ENCODE measurements around the gene SRXN1. TPM values are rescaled to one million over a fixed set of nuclear protein-coding genes. Genes with fewer than 3 reads are reported as not detected.

The SRXN1 gene
- total and polyA plus RNA-seq, 4 experiments from 2014 or later: 6.9 to 17.2 (median 8.9) TPM

DNA sequence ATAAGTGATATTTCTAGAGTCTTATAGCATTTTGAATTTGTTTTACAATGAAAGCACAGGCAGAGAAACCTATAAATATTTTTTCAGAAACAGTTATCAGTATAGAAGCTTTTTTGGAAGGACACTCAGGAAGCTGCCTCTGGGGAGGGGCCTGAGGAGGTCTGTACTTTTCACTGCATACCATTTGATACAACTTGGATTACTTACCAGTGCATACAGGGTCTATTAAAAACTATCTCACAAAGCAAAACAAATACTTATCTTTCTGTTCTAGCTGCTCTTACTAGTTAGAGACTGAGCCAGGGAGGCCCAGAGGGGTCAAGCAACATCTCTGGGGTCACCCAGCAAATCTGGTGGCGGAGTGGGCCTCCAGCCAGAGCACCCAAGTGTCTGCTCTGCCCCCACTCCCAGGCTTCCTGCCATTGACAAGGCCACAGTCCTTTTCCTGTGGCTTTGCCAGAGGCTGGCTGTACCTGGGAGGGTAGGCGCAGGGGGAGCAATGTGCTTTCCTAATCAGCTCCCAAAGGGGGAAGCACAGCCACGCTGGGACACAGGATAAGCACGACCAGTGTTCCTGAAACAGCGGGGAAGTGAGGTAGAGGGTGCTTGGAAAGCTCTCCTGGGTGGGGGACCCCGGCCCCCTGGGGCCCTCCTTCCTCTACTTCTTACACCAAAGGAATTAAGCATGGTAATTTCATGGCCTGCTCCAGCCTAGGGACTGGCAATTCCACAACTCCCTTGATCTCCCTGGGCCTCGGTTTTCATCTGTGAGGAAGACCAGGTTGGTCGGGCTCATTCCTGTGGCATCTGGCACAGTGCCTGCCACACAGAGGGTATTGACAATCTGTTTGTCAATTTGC lies 50.7 kb downstream of the SRXN1 start:
- ChIA-PET POLR2A (ENCODE audit: partially characterized antibody) (no interaction called here), CTCF (ENCODE audit: partially characterized antibody) (no interaction called here)
- H3K27ac ChIP-seq (ENCODE audit: low read depth, low read length): no peak overlapping the region
- H3K4me3 ChIP-seq (ENCODE audit: low read length in 2 of 2): no peak overlapping the region
- no peaks in the 10 kb centered on the region for H3K27me3 ChIP-seq (ENCODE audit: insufficient read depth, low read length)
- H3K36me3 ChIP-seq (ENCODE audit: insufficient read depth, low read length): no peaks in the 10 kb centered on the region
- Mint-ChIP-seq H3K4me3 (no peak overlapping the region), H3K9me3 (no peaks in the 10 kb centered on the region), H3K4me1 (no peaks in the 10 kb centered on the region), H3K27me3 (peaks cover 8 to 10% of the 10 kb centered on the region in 2 donors), H3K36me3 (no peaks in the 10 kb centered on the region), H3K27ac (no peak overlapping the region)
- intact Hi-C loops (cut with micrococcal nuclease): no loop called here
- H3K9me3 ChIP-seq (ENCODE audit: control insufficient read depth in 1 of 2, low read length in 2 of 2): no peaks in the 10 kb centered on the region
- DNase-seq: no peak
- H3K4me1 ChIP-seq (ENCODE audit: insufficient read depth, low read length): no peaks in the 10 kb centered on the region

DNA sequence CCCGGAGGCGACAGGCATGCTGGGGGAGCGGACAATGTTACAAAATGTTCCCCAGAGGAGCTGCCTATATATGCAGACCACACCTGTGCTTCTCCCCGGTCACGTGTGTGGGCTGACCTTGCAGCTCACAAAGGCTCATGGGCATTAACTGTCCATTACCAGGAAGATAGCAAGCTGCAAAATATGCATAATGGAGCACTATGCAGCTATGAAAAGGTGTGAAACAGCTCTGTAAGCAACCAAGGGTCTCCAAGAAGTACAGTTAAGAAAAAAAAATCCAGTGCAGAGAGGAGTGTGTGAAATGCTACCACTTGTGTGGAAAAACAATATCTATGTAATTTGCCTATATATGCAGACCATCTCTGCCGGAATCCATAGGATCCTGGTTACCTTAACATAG lies 52.3 kb downstream of the SRXN1 start:
- Mint-ChIP-seq H3K4me1 (no peaks in the 10 kb centered on the region), H3K4me3 (no peak overlapping the region), H3K36me3 (no peaks in the 10 kb centered on the region), H3K9me3 (no peaks in the 10 kb centered on the region), H3K27me3 (peaks cover 0 to 4% of the 10 kb centered on the region in 2 donors), H3K27ac (no peak overlapping the region)
- H3K9me3 ChIP-seq (ENCODE audit: control insufficient read depth in 1 of 2, low read length in 2 of 2): no peaks in the 10 kb centered on the region
- DNase-seq: no peak
- no peak overlapping the region for H3K27ac ChIP-seq (ENCODE audit: low read depth, low read length)
- H3K4me3 ChIP-seq (ENCODE audit: low read length in 2 of 2): no peak overlapping the region
- ChIA-PET POLR2A (ENCODE audit: partially characterized antibody) (no interaction called here), CTCF (ENCODE audit: partially characterized antibody) (no interaction called here)
- no peaks in the 10 kb centered on the region for H3K4me1 ChIP-seq (ENCODE audit: insufficient read depth, low read length)
- H3K36me3 ChIP-seq (ENCODE audit: insufficient read depth, low read length): no peaks in the 10 kb centered on the region
- intact Hi-C loops (cut with micrococcal nuclease): no loop called here
- H3K27me3 ChIP-seq (ENCODE audit: insufficient read depth, low read length): no peaks in the 10 kb centered on the region

DNA sequence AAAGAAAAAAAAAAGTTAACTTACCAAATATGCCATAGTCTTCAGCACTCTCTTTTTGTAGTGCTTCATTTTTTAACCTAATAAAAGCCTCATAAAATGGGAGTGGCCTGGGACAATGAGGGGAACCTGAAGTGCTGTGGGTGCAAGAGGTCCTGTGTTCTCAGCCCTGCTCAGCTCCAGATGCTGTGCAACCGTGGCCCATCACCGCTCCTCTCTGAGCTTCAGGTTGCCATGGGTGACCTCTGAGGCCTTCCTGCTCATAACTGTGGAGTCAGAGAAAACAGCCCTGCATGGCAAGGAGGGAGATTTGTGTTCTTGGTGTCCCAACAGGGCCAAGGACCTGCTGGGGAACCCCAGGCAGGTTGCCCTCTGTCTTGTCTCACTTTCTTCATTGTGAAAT lies 52.9 kb downstream of the SRXN1 start:
- H3K27ac Mint-ChIP-seq: no peak overlapping the region
- no peaks in the 10 kb centered on the region for H3K9me3 Mint-ChIP-seq
- peaks cover 2% of the 10 kb centered on the region in 2 donors for H3K27me3 Mint-ChIP-seq
- no peaks in the 10 kb centered on the region for H3K9me3 ChIP-seq (ENCODE audit: control insufficient read depth in 1 of 2, low read length in 2 of 2)
- ChIA-PET POLR2A (ENCODE audit: partially characterized antibody) (no interaction called here), CTCF (ENCODE audit: partially characterized antibody) (no interaction called here)
- no peak overlapping the region for H3K27ac ChIP-seq (ENCODE audit: low read depth, low read length)
- no peaks in the 10 kb centered on the region for H3K36me3 ChIP-seq (ENCODE audit: insufficient read depth, low read length)
- no peak for DNase-seq
- no peak overlapping the region for H3K4me3 Mint-ChIP-seq
- intact Hi-C loops (cut with micrococcal nuclease): no loop called here
- H3K4me1 ChIP-seq (ENCODE audit: insufficient read depth, low read length): no peaks in the 10 kb centered on the region
- H3K4me3 ChIP-seq (ENCODE audit: low read length in 2 of 2): no peak overlapping the region
- no peaks in the 10 kb centered on the region for H3K27me3 ChIP-seq (ENCODE audit: insufficient read depth, low read length)
- no peaks in the 10 kb centered on the region for H3K4me1 Mint-ChIP-seq
- no peaks in the 10 kb centered on the region for H3K36me3 Mint-ChIP-seq

DNA sequence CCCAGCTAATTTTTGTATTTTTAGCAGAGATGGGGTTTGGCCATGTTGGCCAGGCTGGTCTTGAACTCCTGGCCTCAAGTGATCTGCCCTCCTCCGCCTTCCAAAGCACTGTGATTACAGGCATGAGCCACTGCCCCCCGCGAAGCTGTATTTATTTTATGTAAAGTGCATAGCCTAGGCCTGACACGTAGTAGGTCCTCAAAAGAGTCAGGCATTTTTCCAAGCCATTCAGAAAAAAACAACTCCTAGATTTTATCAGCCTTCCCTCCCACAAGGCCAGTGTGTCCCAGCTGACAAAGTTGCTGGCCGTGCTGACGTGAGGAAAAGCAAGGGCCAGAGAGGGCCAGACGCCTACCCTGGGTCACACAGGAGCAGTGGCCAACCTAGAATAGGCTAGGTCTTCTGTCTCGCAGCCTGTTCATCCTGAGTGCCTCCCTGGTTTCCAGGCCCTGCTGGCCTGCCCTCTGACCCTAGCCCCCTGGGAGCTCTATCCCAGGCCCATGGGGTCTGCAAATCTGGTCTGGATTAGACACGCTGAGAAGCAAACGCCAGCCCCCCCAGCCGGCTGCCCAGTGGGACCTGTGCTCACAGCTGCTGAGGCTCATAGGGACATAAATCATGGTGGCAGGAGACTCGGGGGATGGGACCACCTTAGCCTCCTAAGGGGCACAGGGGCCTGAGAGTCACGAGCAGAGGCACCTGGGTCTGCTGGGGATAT lies 54.7 kb downstream of the SRXN1 start:
- POLR2A ChIA-PET (ENCODE audit: partially characterized antibody): no interaction called here
- no peaks in the 10 kb centered on the region for H3K36me3 Mint-ChIP-seq

DNA sequence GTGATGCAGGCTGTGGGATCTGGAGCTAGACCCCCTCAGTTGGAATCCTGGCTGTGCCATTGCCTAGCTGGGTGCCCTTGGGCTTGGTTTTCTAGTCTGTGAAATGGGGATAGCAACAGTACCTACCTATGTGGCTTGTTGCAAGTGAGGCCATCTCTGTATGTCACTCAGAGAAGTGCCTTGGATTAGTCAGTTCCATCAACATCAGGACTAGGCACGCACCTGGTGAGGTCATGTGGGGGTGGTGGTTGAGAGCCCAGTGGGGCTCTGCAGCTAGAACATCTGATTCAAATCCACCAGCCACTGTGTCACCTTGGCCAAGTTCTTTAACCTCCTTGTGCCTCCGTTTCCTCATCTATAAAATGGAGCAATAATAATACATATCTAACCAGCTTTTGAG lies 55.4 kb downstream of the SRXN1 start:
- H3K9me3 ChIP-seq (ENCODE audit: control insufficient read depth in 1 of 2, low read length in 2 of 2): no peaks in the 10 kb centered on the region
- intact Hi-C loops (cut with micrococcal nuclease): no loop called here
- CTCF ChIA-PET (ENCODE audit: partially characterized antibody): no interaction called here
- peaks cover 0 to 2% (median 0%) of the 10 kb centered on the region in 8 donors for H3K9me3 Mint-ChIP-seq
- no peaks in the 10 kb centered on the region for H3K27me3 ChIP-seq (ENCODE audit: insufficient read depth, low read length)
- no peaks in the 10 kb centered on the region for H3K4me1 ChIP-seq (ENCODE audit: insufficient read depth, low read length)
- H3K27ac Mint-ChIP-seq: no peak overlapping the region
- no peak overlapping the region for H3K4me3 ChIP-seq (ENCODE audit: low read length in 2 of 2)
- H3K4me3 Mint-ChIP-seq: no peak overlapping the region
- DNase-seq: no peak
- no peaks in the 10 kb centered on the region for H3K36me3 ChIP-seq (ENCODE audit: insufficient read depth, low read length)
- H3K36me3 Mint-ChIP-seq: no peaks in the 10 kb centered on the region
- H3K4me1 Mint-ChIP-seq: no peaks in the 10 kb centered on the region
- no peak overlapping the region for H3K27ac ChIP-seq (ENCODE audit: low read depth, low read length)
- H3K27me3 Mint-ChIP-seq: peaks cover 4 to 8% of the 10 kb centered on the region in 2 donors
- POLR2A ChIA-PET (ENCODE audit: partially characterized antibody): no interaction called here

More for the DNA sequence above, 54.7 kb downstream of the SRXN1 start:
- Histone ChIP-seq H3K36me3 (ENCODE audit: insufficient read depth, low read length) (no peaks in the 10 kb centered on the region), H3K4me3 (ENCODE audit: low read length in 2 of 2) (no peak overlapping the region), H3K9me3 (ENCODE audit: control insufficient read depth in 1 of 2, low read length in 2 of 2) (no peaks in the 10 kb centered on the region), H3K4me1 (ENCODE audit: insufficient read depth, low read length) (no peaks in the 10 kb centered on the region), H3K27ac (ENCODE audit: low read depth, low read length) (no peak overlapping the region), H3K27me3 (ENCODE audit: insufficient read depth, low read length) (no peaks in the 10 kb centered on the region)
- H3K4me1 Mint-ChIP-seq: no peaks in the 10 kb centered on the region
- peaks cover 0 to 2% (median 0%) of the 10 kb centered on the region in 8 donors for H3K9me3 Mint-ChIP-seq
- H3K4me3 Mint-ChIP-seq: no peak overlapping the region
- CTCF ChIA-PET (ENCODE audit: partially characterized antibody): no interaction called here
- peaks cover 4 to 6% of the 10 kb centered on the region in 2 donors for H3K27me3 Mint-ChIP-seq
- H3K27ac Mint-ChIP-seq: no peak overlapping the region
- DNase-seq: no peak
- intact Hi-C loops (cut with micrococcal nuclease): no loop called here

Other genes with a start within 250 kb of the SRXN1 start
- gene RBCK1, start 244.9 kb downstream of the SRXN1 start, total RNA-seq: 100 to 1,000 TPM; 109 to 118 TPM
- gene RBCK1, start 244.9 kb downstream of the SRXN1 start, polyA plus RNA-seq: 10 to 100 TPM; 75.2 to 84.4 TPM
- 10 to 100 TPM; 42.1 to 42.9 TPM for gene TBC1D20, start 190.7 kb downstream of the SRXN1 start, total RNA-seq
- gene TBC1D20, start 190.7 kb downstream of the SRXN1 start, polyA plus RNA-seq: 10 to 100 TPM; 19.3 to 22.8 TPM
- 10 to 100 TPM; 81.6 to 87.8 TPM for gene CSNK2A1, start 109.4 kb downstream of the SRXN1 start, total RNA-seq
- 10 to 100 TPM; 45.2 to 48.2 TPM for gene CSNK2A1, start 109.4 kb downstream of the SRXN1 start, polyA plus RNA-seq
- gene TCF15, start 42.9 kb downstream of the SRXN1 start, total RNA-seq: not detected
- gene TCF15, start 42.9 kb downstream of the SRXN1 start, polyA plus RNA-seq: not detected
- gene SCRT2, start 22.6 kb upstream of the SRXN1 start, total RNA-seq: not detected
- gene SCRT2, start 22.6 kb upstream of the SRXN1 start, polyA plus RNA-seq: not detected
- not detected for gene SLC52A3, start 115.3 kb upstream of the SRXN1 start, total RNA-seq
- gene SLC52A3, start 115.3 kb upstream of the SRXN1 start, polyA plus RNA-seq: not detected
- 10 to 100 TPM; 19.8 to 21.7 TPM for gene FAM110A, start 180.5 kb upstream of the SRXN1 start, total RNA-seq
- gene FAM110A, start 180.5 kb upstream of the SRXN1 start, polyA plus RNA-seq: 10 to 100 TPM in 1 of 2 donors, 1 to 10 TPM in 1; 8.1 to 15.4 TPM

Measured in CD4-positive, alpha-beta memory T cell (primary cell).